ENCODE data around the gene PPP6R1. TPM values are rescaled to one million over a fixed set of nuclear protein-coding genes. Genes with fewer than 3 reads are reported as not detected.
A peak's percentile ranks its signal among the peaks of the same experiment; 100 is the strongest.

Gene PPP6R1
- total RNA-seq, 1 donor from 2014 or later, result 30.3 TPM

DNA sequence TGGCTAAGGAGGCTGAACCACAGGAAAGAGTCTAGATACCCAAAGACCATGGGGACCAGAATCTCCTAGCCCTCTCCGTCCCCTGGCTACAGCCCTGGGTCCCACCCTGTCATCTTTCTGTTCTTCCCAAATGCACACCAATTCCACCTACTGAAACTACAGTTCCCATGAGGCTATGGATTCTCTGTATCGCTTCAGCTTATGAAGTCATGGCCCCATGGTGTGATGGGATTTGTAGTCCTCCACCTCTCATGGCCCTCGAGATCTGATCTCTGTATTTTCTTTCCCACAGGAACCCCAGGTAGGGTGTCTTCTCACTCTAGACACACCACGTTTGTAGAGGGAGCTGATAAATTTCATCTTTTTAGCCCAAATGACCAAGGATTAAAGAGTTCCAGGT lies 61.3 kb downstream of the PPP6R1 start:
- peak; percentile 44 for ATAC-seq
- DNase-seq (ENCODE audit: low spot score), result no peak

DNA sequence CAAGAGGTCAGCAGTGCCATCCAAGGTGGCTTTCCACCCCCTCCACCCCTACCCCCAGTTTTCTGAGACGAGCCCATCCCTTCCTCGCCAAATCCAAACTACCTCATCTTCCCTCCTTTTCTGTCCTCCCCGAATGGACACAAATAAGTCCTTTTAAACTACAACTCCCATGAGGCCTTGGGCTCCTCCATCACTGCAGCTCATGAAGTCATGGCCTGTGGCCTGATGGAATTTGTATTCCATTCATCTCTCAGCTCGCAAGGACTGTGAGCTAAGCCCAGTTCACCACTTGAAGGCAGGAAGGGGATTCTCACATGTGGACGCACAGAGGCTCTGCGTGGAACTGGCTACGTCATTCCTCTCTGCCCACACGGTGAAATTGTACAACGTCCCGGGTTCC lies 62.0 kb downstream of the PPP6R1 start:
- DNase-seq (ENCODE audit: low spot score) (no peak), ATAC-seq (no peak)

DNA sequence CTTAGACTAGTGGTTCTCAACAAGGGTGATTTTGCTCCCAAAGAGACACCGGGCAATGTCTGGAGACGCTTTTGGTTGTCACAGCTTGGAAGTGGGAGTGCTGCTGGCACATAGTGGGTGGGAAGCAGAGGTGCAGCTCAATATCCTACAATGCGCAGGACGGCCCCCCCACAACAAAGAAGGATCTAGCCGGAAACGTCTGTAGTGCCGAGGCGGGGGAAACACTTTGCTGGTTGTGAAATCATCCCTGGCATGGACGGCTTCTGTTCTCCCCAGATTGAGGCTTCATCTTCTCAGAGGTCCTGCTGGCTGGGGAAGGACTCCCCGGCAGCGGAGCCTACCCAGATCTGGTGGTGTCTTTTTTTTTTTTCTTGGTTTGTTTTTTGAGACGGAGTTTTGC lies 65.3 kb downstream of the PPP6R1 start:
- DNase-seq (ENCODE audit: low spot score) (no peak), ATAC-seq (no peak)

DNA sequence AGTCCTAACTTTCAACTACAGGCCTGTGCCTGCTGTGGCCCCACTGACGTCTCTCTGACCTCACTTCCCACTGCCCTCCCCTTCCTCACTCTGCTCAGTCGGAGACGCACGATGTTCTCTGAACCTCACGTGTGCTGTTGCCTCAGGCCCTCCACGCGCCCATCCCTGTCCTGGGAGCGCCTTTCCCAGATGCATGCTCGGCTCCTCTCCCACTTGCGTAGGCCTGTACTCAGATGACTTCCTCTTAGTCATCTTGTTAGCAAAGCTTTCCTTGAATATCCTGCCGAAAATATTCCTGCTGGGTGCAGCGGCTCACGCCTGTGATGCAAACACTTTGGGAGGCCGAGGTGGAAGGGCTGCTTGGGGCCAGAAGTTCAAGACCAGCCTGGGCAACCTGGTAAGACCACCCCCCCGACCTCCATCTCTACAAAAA lies 69.4 kb downstream of the PPP6R1 start:
- DNase-seq (ENCODE audit: low spot score) (no peak), ATAC-seq (no peak)

DNA sequence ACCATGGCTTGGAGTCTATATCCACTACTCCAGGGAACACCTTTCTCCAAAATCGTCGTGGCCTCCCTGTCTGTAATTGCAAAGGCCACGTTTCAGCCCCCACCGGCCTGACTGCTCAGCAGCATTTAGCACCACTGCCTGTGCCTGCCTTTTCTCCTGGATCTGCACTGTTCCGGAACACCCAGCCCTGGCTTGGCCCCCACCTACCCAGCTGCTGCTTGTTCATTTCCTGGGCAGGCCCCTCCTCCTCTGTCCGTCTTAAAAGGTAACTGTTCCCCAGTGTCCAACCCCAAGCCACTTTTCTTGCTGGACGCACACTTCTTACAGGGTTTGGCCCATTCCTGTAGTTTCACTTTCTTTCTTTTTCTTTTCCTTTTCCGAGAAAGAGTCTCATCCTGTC lies 70.2 kb downstream of the PPP6R1 start:
- DNase-seq (ENCODE audit: low spot score), result no peak
- ATAC-seq, result no peak

DNA sequence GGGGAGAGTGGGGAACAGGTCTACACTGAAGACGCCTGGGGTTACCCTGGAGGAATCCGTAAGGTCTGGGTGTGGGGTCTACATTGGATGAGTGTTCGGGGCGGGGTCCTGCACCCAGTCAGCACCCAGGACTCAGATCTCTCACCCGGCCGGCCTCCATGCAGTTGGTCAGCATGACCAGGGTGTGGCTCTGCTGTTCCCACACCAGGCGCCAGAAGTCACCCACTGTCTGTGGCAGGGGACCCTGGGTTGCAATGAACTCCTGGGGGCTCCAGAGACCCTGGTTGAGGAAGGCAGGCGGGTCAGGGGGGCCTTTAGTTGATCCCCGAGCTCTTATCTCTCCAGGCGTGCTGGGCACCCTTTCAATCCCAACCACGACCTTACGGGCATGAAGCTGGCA lies 72.7 kb downstream of the PPP6R1 start:
- no peak for DNase-seq (ENCODE audit: low spot score)
- no peak for ATAC-seq

DNA sequence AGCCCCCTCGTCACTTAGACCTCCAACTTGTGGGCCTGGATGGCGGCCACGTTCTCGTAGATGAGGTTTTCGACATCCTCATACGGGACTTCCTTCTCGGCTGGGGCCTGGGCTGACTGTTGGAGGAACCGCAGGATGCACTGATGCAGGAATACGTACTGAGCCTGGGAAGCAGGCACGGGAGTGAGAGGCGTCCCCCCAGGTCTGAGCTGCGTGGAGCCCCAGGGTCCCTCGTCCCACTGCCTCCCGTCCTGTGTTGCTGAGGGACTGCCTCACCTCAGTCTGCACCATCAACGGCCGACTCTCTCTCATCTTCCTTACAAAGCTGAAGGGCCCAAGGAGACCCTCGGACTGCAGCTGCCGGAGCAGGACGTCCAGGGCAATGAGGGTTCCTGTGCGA lies 77.1 kb downstream of the PPP6R1 start:
- ATAC-seq (no peak), DNase-seq (ENCODE audit: low spot score) (no peak)

Other genes starting within 250 kb of the PPP6R1 start
- not detected for gene GP6, start 220.8 kb downstream of the PPP6R1 start, total RNA-seq
- 9.7 TPM for gene RDH13, start 195.9 kb downstream of the PPP6R1 start, total RNA-seq
- gene EPS8L1, start 183.1 kb downstream of the PPP6R1 start, total RNA-seq, result 0.53 TPM
- gene PPP1R12C, start 141.4 kb downstream of the PPP6R1 start, total RNA-seq, result 46.5 TPM
- gene TNNT1, start 109.8 kb downstream of the PPP6R1 start, total RNA-seq, result 0.18 TPM
- not detected for gene TNNI3, start 101.3 kb downstream of the PPP6R1 start, total RNA-seq
- 0.63 TPM for gene DNAAF3, start 92.4 kb downstream of the PPP6R1 start, total RNA-seq
- gene SYT5, start 78.7 kb downstream of the PPP6R1 start, total RNA-seq, result 0.20 TPM
- gene PTPRH, start 49.5 kb downstream of the PPP6R1 start, total RNA-seq, result 6.3 TPM
- 15.5 TPM for gene TMEM86B, start 30.3 kb downstream of the PPP6R1 start, total RNA-seq
- gene HSPBP1, start 21.1 kb upstream of the PPP6R1 start, total RNA-seq, result 15.7 TPM
- gene BRSK1, start 25.0 kb upstream of the PPP6R1 start, total RNA-seq, result 0.55 TPM
- 1.2 TPM for gene TMEM150B, start 66.3 kb upstream of the PPP6R1 start, total RNA-seq
- 4.5 TPM for gene KMT5C, start 80.9 kb upstream of the PPP6R1 start, total RNA-seq
- gene COX6B2, start 95.7 kb upstream of the PPP6R1 start, total RNA-seq, result not detected
- not detected for gene GARIN5B, start 104.2 kb upstream of the PPP6R1 start, total RNA-seq
- gene IL11, start 111.4 kb upstream of the PPP6R1 start, total RNA-seq, result not detected
- not detected for gene TMEM190, start 117.8 kb upstream of the PPP6R1 start, total RNA-seq
- 26.6 TPM for gene TMEM238, start 125.3 kb upstream of the PPP6R1 start, total RNA-seq
- 515 TPM for gene RPL28, start 126.9 kb upstream of the PPP6R1 start, total RNA-seq
- gene UBE2S, start 148.8 kb upstream of the PPP6R1 start, total RNA-seq, result 5.6 TPM
- not detected for gene SHISA7, start 184.3 kb upstream of the PPP6R1 start, total RNA-seq
- 105 TPM for gene ISOC2, start 202.6 kb upstream of the PPP6R1 start, total RNA-seq
- gene C19orf85, start 205.7 kb upstream of the PPP6R1 start, total RNA-seq, result not detected
- gene ZNF628, start 217.6 kb upstream of the PPP6R1 start, total RNA-seq, result 5.3 TPM
- 4.6 TPM for gene NAT14, start 226.2 kb upstream of the PPP6R1 start, total RNA-seq
- gene SSC5D, start 229.4 kb upstream of the PPP6R1 start, total RNA-seq, result 0.81 TPM

Measured in left lobe of liver (tissue), 2 donors.